K562 (cell line): ENCODE results near the gene ARF1. TPM values are rescaled to one million over a fixed set of nuclear protein-coding genes. Genes with fewer than 3 reads are reported as not detected.

Source experiments
- microRNA-seq: library from miRNA; unstranded; fragments of <30 nt; microRNA quantifications from one replicate; pipeline ENCODE4, GENCODE V29; 2018; ENCODE audit warnings: borderline microRNAs expressed
- polyA plus RNA-seq, 8 experiments: library from polyadenylated mRNA; depleted of rRNA in 4 of 8; stranded (reverse) in 5 of 8; unstranded in 3 of 8; fragments of >200 nt; fragmentation: Nextera tagmentation in 2 of 8; fragmentation: Illumina TruSeq in 1 of 8; extraction: Ambion mirVana in 2 of 8; extraction: Trizol in 1 of 8; gene quantifications; 2 replicates each; pipeline versions ENCODE4 v1.2.1 to v1.2.3, GENCODE V29; 2011 to 2014; ENCODE audit warnings: inconsistent platforms in 1 of 8, missing spikeins in 1 of 8
- small RNA-seq: library from RNA; depleted of rRNA; stranded (forward); fragments of <200 nt; gene quantifications from one replicate; pipeline ENCODE3, GENCODE V24; 2014
- total RNA-seq, 7 experiments: library from RNA; depleted of rRNA in 6 of 7; stranded (reverse); fragments of >200 nt in 6 of 7; fragmentation: Illumina TruSeq in 2 of 7; extraction: Trizol in 2 of 7; gene quantifications; 2 replicates each; pipeline versions ENCODE4 v1.2.1 to v1.2.3, GENCODE V29; 2011 to 2021; ENCODE audit warnings: low replicate concordance in 1 of 7

ARF1 gene
- total and polyA plus RNA-seq, 9 of the 15 experiments (the other 6 are each of a cell fraction or from before 2014, with no cell fraction given) = 69.8 to 593 (median 325) TPM

Small RNA genes lying within 50 kb of the gene (microRNA-seq; reads per million reads assigned to microRNA genes)
- 1.1 reads per million, percentile 10 among the genes with 10 or more reads in this experiment for gene MIR3620

Small RNA genes lying within 50 kb of the gene (small RNA-seq; reads per million reads assigned to genes)
- not detected for gene AL359510.1

Other genes with a start within 250 kb of the ARF1 start
Only the 7 nearest of the 8 such genes appear.
- gene WNT3A, start 75.7 kb upstream of the ARF1 start, total RNA-seq (2014; rRNA removed) = not detected in 2 replicates
- not detected in 2 replicates for gene WNT3A, start 75.7 kb upstream of the ARF1 start, total RNA-seq (2014; rRNA removed; fragmentation: Illumina TruSeq; extraction: Trizol)
- not detected in 2 replicates for gene WNT3A, start 75.7 kb upstream of the ARF1 start, total RNA-seq (2015; rRNA removed; fragmentation: Illumina TruSeq; extraction: Trizol)
- gene WNT3A, start 75.7 kb upstream of the ARF1 start, total RNA-seq (2021) = not detected in 2 replicates
- gene WNT3A, start 75.7 kb upstream of the ARF1 start, polyA plus RNA-seq (2011; rRNA removed) = not detected in 2 replicates
- not detected in 2 replicates for gene WNT3A, start 75.7 kb upstream of the ARF1 start, polyA plus RNA-seq (2014; fragmentation: Illumina TruSeq; extraction: Trizol)
- not detected for gene WNT3A, start 75.7 kb upstream of the ARF1 start, polyA plus RNA-seq (2014; fragmentation: Nextera tagmentation; extraction: Ambion mirVana)
- not detected in 2 replicates for gene WNT3A, start 75.7 kb upstream of the ARF1 start, polyA plus RNA-seq (2014; rRNA removed)
- gene C1orf35, start 20.6 kb downstream of the ARF1 start, total RNA-seq (2014; rRNA removed) = 42.2 and 50.8 TPM in 2 replicates
- gene C1orf35, start 20.6 kb downstream of the ARF1 start, total RNA-seq (2014; rRNA removed; fragmentation: Illumina TruSeq; extraction: Trizol) = 4.9 and 8.3 TPM in 2 replicates
- 18.9 and 23.2 TPM in 2 replicates for gene C1orf35, start 20.6 kb downstream of the ARF1 start, total RNA-seq (2015; rRNA removed; fragmentation: Illumina TruSeq; extraction: Trizol)
- gene C1orf35, start 20.6 kb downstream of the ARF1 start, total RNA-seq (2021) = 38.2 and 41.8 TPM in 2 replicates
- 10.8 and 15.6 TPM in 2 replicates for gene C1orf35, start 20.6 kb downstream of the ARF1 start, polyA plus RNA-seq (2011; rRNA removed)
- 12.5 and 20.9 TPM in 2 replicates for gene C1orf35, start 20.6 kb downstream of the ARF1 start, polyA plus RNA-seq (2014; fragmentation: Illumina TruSeq; extraction: Trizol)
- gene C1orf35, start 20.6 kb downstream of the ARF1 start, polyA plus RNA-seq (2014; fragmentation: Nextera tagmentation; extraction: Ambion mirVana) = 1 to 10 TPM; 3.2 to 3.8 TPM
- 34.3 and 48.7 TPM in 2 replicates for gene C1orf35, start 20.6 kb downstream of the ARF1 start, polyA plus RNA-seq (2014; rRNA removed)
- 228 and 230 TPM in 2 replicates for gene MRPL55, start 26.6 kb downstream of the ARF1 start, total RNA-seq (2014; rRNA removed)
- 26.7 and 47.2 TPM in 2 replicates for gene MRPL55, start 26.6 kb downstream of the ARF1 start, total RNA-seq (2014; rRNA removed; fragmentation: Illumina TruSeq; extraction: Trizol)
- 83.8 and 90.1 TPM in 2 replicates for gene MRPL55, start 26.6 kb downstream of the ARF1 start, total RNA-seq (2015; rRNA removed; fragmentation: Illumina TruSeq; extraction: Trizol)
- gene MRPL55, start 26.6 kb downstream of the ARF1 start, total RNA-seq (2021) = 112 and 120 TPM in 2 replicates
- 65.9 and 115 TPM in 2 replicates for gene MRPL55, start 26.6 kb downstream of the ARF1 start, polyA plus RNA-seq (2011; rRNA removed)
- gene MRPL55, start 26.6 kb downstream of the ARF1 start, polyA plus RNA-seq (2014; fragmentation: Illumina TruSeq; extraction: Trizol) = 81.0 and 93.0 TPM in 2 replicates
- gene MRPL55, start 26.6 kb downstream of the ARF1 start, polyA plus RNA-seq (2014; fragmentation: Nextera tagmentation; extraction: Ambion mirVana) = 10 to 100 TPM; 34.9 to 77.0 TPM
- 154 and 166 TPM in 2 replicates for gene MRPL55, start 26.6 kb downstream of the ARF1 start, polyA plus RNA-seq (2014; rRNA removed)
- 331 and 360 TPM in 2 replicates for gene GUK1, start 57.6 kb downstream of the ARF1 start, total RNA-seq (2014; rRNA removed)
- 31.6 and 42.7 TPM in 2 replicates for gene GUK1, start 57.6 kb downstream of the ARF1 start, total RNA-seq (2014; rRNA removed; fragmentation: Illumina TruSeq; extraction: Trizol)
- gene GUK1, start 57.6 kb downstream of the ARF1 start, total RNA-seq (2015; rRNA removed; fragmentation: Illumina TruSeq; extraction: Trizol) = 129 and 132 TPM in 2 replicates
- 228 and 233 TPM in 2 replicates for gene GUK1, start 57.6 kb downstream of the ARF1 start, total RNA-seq (2021)
- 192 and 244 TPM in 2 replicates for gene GUK1, start 57.6 kb downstream of the ARF1 start, polyA plus RNA-seq (2011; rRNA removed)
- gene GUK1, start 57.6 kb downstream of the ARF1 start, polyA plus RNA-seq (2014; fragmentation: Illumina TruSeq; extraction: Trizol) = 44.3 and 143 TPM in 2 replicates
- gene GUK1, start 57.6 kb downstream of the ARF1 start, polyA plus RNA-seq (2014; fragmentation: Nextera tagmentation; extraction: Ambion mirVana) = 10 to 100 TPM in 1 of 2 experiments, 1 to 10 TPM in 1; 7.0 to 18.1 TPM
- 285 and 338 TPM in 2 replicates for gene GUK1, start 57.6 kb downstream of the ARF1 start, polyA plus RNA-seq (2014; rRNA removed)
- 0.32 and 0.86 TPM in 2 replicates for gene GJC2, start 67.2 kb downstream of the ARF1 start, total RNA-seq (2014; rRNA removed)
- gene GJC2, start 67.2 kb downstream of the ARF1 start, total RNA-seq (2014; rRNA removed; fragmentation: Illumina TruSeq; extraction: Trizol) = 0.11 and 0.16 TPM in 2 replicates
- gene GJC2, start 67.2 kb downstream of the ARF1 start, total RNA-seq (2015; rRNA removed; fragmentation: Illumina TruSeq; extraction: Trizol) = 0.11 and 0.22 TPM in 2 replicates
- 0.62 and 0.69 TPM in 2 replicates for gene GJC2, start 67.2 kb downstream of the ARF1 start, total RNA-seq (2021)
- 0.08 and 0.20 TPM in 2 replicates for gene GJC2, start 67.2 kb downstream of the ARF1 start, polyA plus RNA-seq (2011; rRNA removed)
- 0.06 and 0.12 TPM in 2 replicates for gene GJC2, start 67.2 kb downstream of the ARF1 start, polyA plus RNA-seq (2014; fragmentation: Illumina TruSeq; extraction: Trizol)
- not detected for gene GJC2, start 67.2 kb downstream of the ARF1 start, polyA plus RNA-seq (2014; fragmentation: Nextera tagmentation; extraction: Ambion mirVana)
- 0.03 and 0.36 TPM in 2 replicates for gene GJC2, start 67.2 kb downstream of the ARF1 start, polyA plus RNA-seq (2014; rRNA removed)
- 9.0 and 16.8 TPM in 2 replicates for gene IBA57, start 83.1 kb downstream of the ARF1 start, total RNA-seq (2014; rRNA removed)
- gene IBA57, start 83.1 kb downstream of the ARF1 start, total RNA-seq (2014; rRNA removed; fragmentation: Illumina TruSeq; extraction: Trizol) = 1.8 and 1.9 TPM in 2 replicates
- 2.9 and 4.1 TPM in 2 replicates for gene IBA57, start 83.1 kb downstream of the ARF1 start, total RNA-seq (2015; rRNA removed; fragmentation: Illumina TruSeq; extraction: Trizol)
- gene IBA57, start 83.1 kb downstream of the ARF1 start, total RNA-seq (2021) = 14.1 and 15.5 TPM in 2 replicates
- 2.7 and 5.6 TPM in 2 replicates for gene IBA57, start 83.1 kb downstream of the ARF1 start, polyA plus RNA-seq (2011; rRNA removed)
- 1.9 and 5.9 TPM in 2 replicates for gene IBA57, start 83.1 kb downstream of the ARF1 start, polyA plus RNA-seq (2014; fragmentation: Illumina TruSeq; extraction: Trizol)
- gene IBA57, start 83.1 kb downstream of the ARF1 start, polyA plus RNA-seq (2014; fragmentation: Nextera tagmentation; extraction: Ambion mirVana) = 1 to 10 TPM in 1 of 2 experiments, under 1 TPM in 1; 0.77 to 1.0 TPM
- 6.9 and 9.0 TPM in 2 replicates for gene IBA57, start 83.1 kb downstream of the ARF1 start, polyA plus RNA-seq (2014; rRNA removed)
- gene OBSCN, start 125.3 kb downstream of the ARF1 start, total RNA-seq (2014; rRNA removed) = 11.8 and 12.0 TPM in 2 replicates
- 0.83 and 1.7 TPM in 2 replicates for gene OBSCN, start 125.3 kb downstream of the ARF1 start, total RNA-seq (2014; rRNA removed; fragmentation: Illumina TruSeq; extraction: Trizol)
- 4.1 and 5.0 TPM in 2 replicates for gene OBSCN, start 125.3 kb downstream of the ARF1 start, total RNA-seq (2015; rRNA removed; fragmentation: Illumina TruSeq; extraction: Trizol)
- 17.4 and 19.7 TPM in 2 replicates for gene OBSCN, start 125.3 kb downstream of the ARF1 start, total RNA-seq (2021)
- 3.4 and 5.6 TPM in 2 replicates for gene OBSCN, start 125.3 kb downstream of the ARF1 start, polyA plus RNA-seq (2011; rRNA removed)
- 3.6 and 6.9 TPM in 2 replicates for gene OBSCN, start 125.3 kb downstream of the ARF1 start, polyA plus RNA-seq (2014; fragmentation: Illumina TruSeq; extraction: Trizol)
- gene OBSCN, start 125.3 kb downstream of the ARF1 start, polyA plus RNA-seq (2014; fragmentation: Nextera tagmentation; extraction: Ambion mirVana) = under 1 TPM; 0.18 to 0.29 TPM
- 11.1 and 12.5 TPM in 2 replicates for gene OBSCN, start 125.3 kb downstream of the ARF1 start, polyA plus RNA-seq (2014; rRNA removed)